ENCODE data around the gene KCTD15.
"Not testable (repeated sequence)": the region's sequence is repeated elsewhere in the genome, so short reads cannot be mapped to it uniquely, and the experiment has no call there.

The KCTD15 gene

GRCh38 chr19:33818411-33818810 lies 21.7 kb downstream of the KCTD15 start:
- no peaks in the 10 kb centered on the region for H3K9me3 ChIP-seq (ENCODE audit: control insufficient read depth, insufficient read depth, low read length)
- H3K4me1 ChIP-seq (ENCODE audit: control insufficient read depth, insufficient read depth, low read length), result peaks cover 6% of the 10 kb centered on the region; the same call in 1 of the 2 replicates
- H3K27ac ChIP-seq (ENCODE audit: low read depth, low read length), result no peak overlapping the region
- no peak overlapping the region for H3K9ac ChIP-seq (ENCODE audit: low read depth, low read length)
- H3K27me3 ChIP-seq (ENCODE audit: control insufficient read depth, insufficient read depth, low read length), result peaks cover 6% of the 10 kb centered on the region
- H3K4me3 ChIP-seq (ENCODE audit: low read depth, low read length), result no peak overlapping the region
- H3K36me3 ChIP-seq (ENCODE audit: control insufficient read depth, insufficient read depth, low read length), result 0 out of 2 replicates have a peak, but pooled peaks cover 7% of the 10 kb centered on the region

- H3K9me3 ChIP-seq (ENCODE audit: control insufficient read depth, insufficient read depth, low read length); H3K9ac ChIP-seq (ENCODE audit: low read depth, low read length); H3K36me3 ChIP-seq (ENCODE audit: control insufficient read depth, insufficient read depth, low read length); H3K27me3 ChIP-seq (ENCODE audit: control insufficient read depth, insufficient read depth, low read length); H3K4me1 ChIP-seq (ENCODE audit: control insufficient read depth, insufficient read depth, low read length); H3K4me3 ChIP-seq (ENCODE audit: low read depth, low read length); H3K27ac ChIP-seq (ENCODE audit: low read depth, low read length): not testable (repeated sequence)
These were observed 22.4 kb downstream of the KCTD15 start for GRCh38 chr19:33819078-33819477.

- Histone ChIP-seq H3K36me3 (ENCODE audit: control insufficient read depth, insufficient read depth, low read length) (no peaks in the 10 kb centered on the region), H3K27me3 (ENCODE audit: control insufficient read depth, insufficient read depth, low read length) (peaks cover 6% of the 10 kb centered on the region), H3K9ac (ENCODE audit: low read depth, low read length) (peak overlapping the region; percentile 50), H3K27ac (ENCODE audit: low read depth, low read length) (peak overlapping the region; percentile 23), H3K9me3 (ENCODE audit: control insufficient read depth, insufficient read depth, low read length) (no peaks in the 10 kb centered on the region), H3K4me3 (ENCODE audit: low read depth, low read length) (peak overlapping the region; percentile 64), H3K4me1 (ENCODE audit: control insufficient read depth, insufficient read depth, low read length) (peaks cover 6% of the 10 kb centered on the region; the same call in 1 of the 2 replicates)
These were observed 22.8 kb downstream of the KCTD15 start for GRCh38 chr19:33819506-33819879.

- H3K9me3 ChIP-seq (ENCODE audit: control insufficient read depth, insufficient read depth, low read length), result no peaks in the 10 kb centered on the region
- H3K36me3 ChIP-seq (ENCODE audit: control insufficient read depth, insufficient read depth, low read length), result no peaks in the 10 kb centered on the region
- peaks cover 6% of the 10 kb centered on the region; the same call in 1 of the 2 replicates for H3K4me1 ChIP-seq (ENCODE audit: control insufficient read depth, insufficient read depth, low read length)
- peak overlapping the region; percentile 64 for H3K4me3 ChIP-seq (ENCODE audit: low read depth, low read length)
- H3K27me3 ChIP-seq (ENCODE audit: control insufficient read depth, insufficient read depth, low read length), result peaks cover 6% of the 10 kb centered on the region
- peak overlapping the region; percentile 23 for H3K27ac ChIP-seq (ENCODE audit: low read depth, low read length)
- peak overlapping the region; percentile 50 for H3K9ac ChIP-seq (ENCODE audit: low read depth, low read length)
These were observed 23.5 kb downstream of the KCTD15 start for GRCh38 chr19:33819880-33820781.

GRCh38 chr19:33821871-33822270 lies 25.2 kb downstream of the KCTD15 start:
- Histone ChIP-seq H3K9me3 (ENCODE audit: control insufficient read depth, insufficient read depth, low read length) (no peaks in the 10 kb centered on the region), H3K4me1 (ENCODE audit: control insufficient read depth, insufficient read depth, low read length) (peaks cover 6% of the 10 kb centered on the region; the same call in 1 of the 2 replicates), H3K27ac (ENCODE audit: low read depth, low read length) (no peak overlapping the region), H3K9ac (ENCODE audit: low read depth, low read length) (no peak overlapping the region), H3K27me3 (ENCODE audit: control insufficient read depth, insufficient read depth, low read length) (peaks cover 6% of the 10 kb centered on the region), H3K4me3 (ENCODE audit: low read depth, low read length) (no peak overlapping the region), H3K36me3 (ENCODE audit: control insufficient read depth, insufficient read depth, low read length) (no peaks in the 10 kb centered on the region)

GRCh38 chr19:33823341-33823740 lies 26.7 kb downstream of the KCTD15 start:
- no peaks in the 10 kb centered on the region for H3K36me3 ChIP-seq (ENCODE audit: control insufficient read depth, insufficient read depth, low read length)
- H3K4me1 ChIP-seq (ENCODE audit: control insufficient read depth, insufficient read depth, low read length), result peaks cover 6% of the 10 kb centered on the region; the same call in 1 of the 2 replicates
- no peak overlapping the region for H3K9ac ChIP-seq (ENCODE audit: low read depth, low read length)
- H3K27ac ChIP-seq (ENCODE audit: low read depth, low read length), result no peak overlapping the region
- H3K27me3 ChIP-seq (ENCODE audit: control insufficient read depth, insufficient read depth, low read length), result peaks cover 6% of the 10 kb centered on the region
- H3K9me3 ChIP-seq (ENCODE audit: control insufficient read depth, insufficient read depth, low read length), result no peaks in the 10 kb centered on the region
- H3K4me3 ChIP-seq (ENCODE audit: low read depth, low read length), result no peak overlapping the region

GRCh38 chr19:33825556-33825955 lies 28.9 kb downstream of the KCTD15 start:
- no peak overlapping the region for H3K27ac ChIP-seq (ENCODE audit: low read depth, low read length)
- peaks cover 4% of the 10 kb centered on the region; the same call in 1 of the 2 replicates for H3K4me1 ChIP-seq (ENCODE audit: control insufficient read depth, insufficient read depth, low read length)
- H3K27me3 ChIP-seq (ENCODE audit: control insufficient read depth, insufficient read depth, low read length), result peaks cover 4% of the 10 kb centered on the region
- H3K36me3 ChIP-seq (ENCODE audit: control insufficient read depth, insufficient read depth, low read length), result no peaks in the 10 kb centered on the region
- no peak overlapping the region for H3K4me3 ChIP-seq (ENCODE audit: low read depth, low read length)
- H3K9ac ChIP-seq (ENCODE audit: low read depth, low read length), result no peak overlapping the region
- no peaks in the 10 kb centered on the region for H3K9me3 ChIP-seq (ENCODE audit: control insufficient read depth, insufficient read depth, low read length)

GRCh38 chr19:33826521-33826920 lies 29.9 kb downstream of the KCTD15 start:
- H3K9me3 ChIP-seq (ENCODE audit: control insufficient read depth, insufficient read depth, low read length), result no peaks in the 10 kb centered on the region

GRCh38 chr19:33828266-33829075 lies 31.8 kb downstream of the KCTD15 start:
- Histone ChIP-seq H3K9me3 (ENCODE audit: control insufficient read depth, insufficient read depth, low read length) (no peaks in the 10 kb centered on the region), H3K4me1 (ENCODE audit: control insufficient read depth, insufficient read depth, low read length) (no peaks in the 10 kb centered on the region), H3K27ac (ENCODE audit: low read depth, low read length) (no peak overlapping the region), H3K36me3 (ENCODE audit: control insufficient read depth, insufficient read depth, low read length) (no peaks in the 10 kb centered on the region), H3K9ac (ENCODE audit: low read depth, low read length) (no peak overlapping the region), H3K27me3 (ENCODE audit: control insufficient read depth, insufficient read depth, low read length) (no peaks in the 10 kb centered on the region), H3K4me3 (ENCODE audit: low read depth, low read length) (no peak overlapping the region)

More at GRCh38 chr19:33826521-33826920, 29.9 kb downstream of the KCTD15 start:
- H3K9ac ChIP-seq (ENCODE audit: low read depth, low read length), result no peak overlapping the region
- no peaks in the 10 kb centered on the region for H3K27me3 ChIP-seq (ENCODE audit: control insufficient read depth, insufficient read depth, low read length)
- no peak overlapping the region for H3K4me3 ChIP-seq (ENCODE audit: low read depth, low read length)
- H3K27ac ChIP-seq (ENCODE audit: low read depth, low read length), result no peak overlapping the region
- no peaks in the 10 kb centered on the region for H3K4me1 ChIP-seq (ENCODE audit: control insufficient read depth, insufficient read depth, low read length)
- H3K36me3 ChIP-seq (ENCODE audit: control insufficient read depth, insufficient read depth, low read length), result no peaks in the 10 kb centered on the region

GRCh38 chr19:33830264-33830663 lies 33.6 kb downstream of the KCTD15 start:
- no peak overlapping the region for H3K9ac ChIP-seq (ENCODE audit: low read depth, low read length)
- H3K4me1 ChIP-seq (ENCODE audit: control insufficient read depth, insufficient read depth, low read length), result no peaks in the 10 kb centered on the region
- H3K9me3 ChIP-seq (ENCODE audit: control insufficient read depth, insufficient read depth, low read length), result no peaks in the 10 kb centered on the region
- no peak overlapping the region for H3K27ac ChIP-seq (ENCODE audit: low read depth, low read length)
- H3K27me3 ChIP-seq (ENCODE audit: control insufficient read depth, insufficient read depth, low read length), result no peaks in the 10 kb centered on the region
- no peaks in the 10 kb centered on the region for H3K36me3 ChIP-seq (ENCODE audit: control insufficient read depth, insufficient read depth, low read length)
- H3K4me3 ChIP-seq (ENCODE audit: low read depth, low read length), result no peak overlapping the region

GRCh38 chr19:33831825-33832224 lies 35.2 kb downstream of the KCTD15 start:
- Histone ChIP-seq H3K36me3 (ENCODE audit: control insufficient read depth, insufficient read depth, low read length) (no peaks in the 10 kb centered on the region), H3K4me3 (ENCODE audit: low read depth, low read length) (no peak overlapping the region), H3K27ac (ENCODE audit: low read depth, low read length) (no peak overlapping the region), H3K27me3 (ENCODE audit: control insufficient read depth, insufficient read depth, low read length) (no peaks in the 10 kb centered on the region), H3K4me1 (ENCODE audit: control insufficient read depth, insufficient read depth, low read length) (no peaks in the 10 kb centered on the region), H3K9ac (ENCODE audit: low read depth, low read length) (no peak overlapping the region), H3K9me3 (ENCODE audit: control insufficient read depth, insufficient read depth, low read length) (no peaks in the 10 kb centered on the region)

All from HUES48 (cell line).